Upper lobe of left lung (tissue), 6 donors: ENCODE data around the gene NFIX. TPM values are rescaled to one million over a fixed set of nuclear protein-coding genes. Genes with fewer than 3 reads are reported as not detected.
A peak's percentile ranks its signal among the peaks of the same experiment; 100 is the strongest.

Experiments
- ATAC-seq, 2 donors: fragments of 200-7000 bp; cut with Tn5 transposase; one replicate each; pipeline ENCODE4 v1.9.1; 2022; ENCODE audit warnings: mild to moderate bottlenecking in 2 of 2, moderate library complexity in 2 of 2; ENCODE audit not compliant: low FRiP score in 2 of 2
- DNase-seq, 2 donors: peaks; one replicate each; pipeline ENCODE4 v3.0.0-alpha.2; 2019 to 2020
- H3K27ac ChIP-seq, 4 donors: fragments of 200-600 bp; sonication (generic); one replicate each; pipeline ENCODE4 v1.5.1; 2016 to 2019
- H3K27me3 ChIP-seq, 4 donors: fragments of 200-600 bp; sonication (generic); one replicate each; pipeline ENCODE4 v1.5.1; 2017 to 2019
- H3K36me3 ChIP-seq, 4 donors: fragments of 200-600 bp; sonication (generic); one replicate each; pipeline ENCODE4 v1.5.1; 2016 to 2019
- H3K4me1 ChIP-seq, 4 donors: fragments of 200-600 bp; sonication (generic); one replicate each; pipeline ENCODE4 v1.5.1; 2018 to 2019
- H3K4me3 ChIP-seq, 4 donors: fragments of 200-600 bp; sonication (generic); one replicate each; pipeline ENCODE4 v1.5.1; 2017 to 2019; ENCODE audit warnings: mild to moderate bottlenecking in 2 of 4, moderate library complexity in 1 of 4
- H3K9me3 ChIP-seq, 4 donors: fragments of 200-600 bp; sonication (generic); one replicate each; pipeline ENCODE4 v1.5.1; 2018 to 2019
- CTCF ChIP-seq, 6 experiments: fragments of 450-650 bp in 4 of 6; fragments of 200-600 bp in 2 of 6; sonication (generic) in 2 of 6; IDR thresholded peaks; one replicate each; pipeline ENCODE4 v1.5.1; 2016 to 2019; ENCODE audit warnings: antibody characterized with exemption in 6 of 6
- EP300 ChIP-seq, 4 donors: sonication (generic); formaldehyde crosslinking; IDR thresholded peaks; one replicate each; pipeline ENCODE4 v1.5.1; 2017; ENCODE audit warnings: antibody characterized with exemption in 4 of 4, control low read depth in 2 of 4
- POLR2A ChIP-seq, 4 donors: fragments of 450-650 bp; IDR thresholded peaks; one replicate each; pipeline ENCODE4 v1.5.1; 2016 to 2017; ENCODE audit warnings: antibody characterized with exemption in 4 of 4, mild to moderate bottlenecking in 2 of 4
- POLR2AphosphoS5 ChIP-seq, 2 donors: sonication (generic); formaldehyde crosslinking; IDR thresholded peaks; one replicate each; pipeline ENCODE4 v1.5.1; 2017; ENCODE audit warnings: antibody characterized with exemption in 2 of 2
- WGBS, 2 donors: methylation state at CpG; one replicate each; pipeline ENCODE4 v1.1.5; 2017 to 2018; 5-methylcytosine and 5-hydroxymethylcytosine counted together
- total RNA-seq, 6 donors: library from RNA; depleted of rRNA in 4 of 6; stranded (reverse); fragments of >200 nt in 4 of 6; gene quantifications; one replicate each; pipeline versions ENCODE4 v1.1.0 to v1.2.1, GENCODE V29; 2016 to 2021
- donor health status: DM: no; HTN: no; CAD: no; lungs with moderate emphysema.
- donor health status: DM: no; HTN: yes; CAD: no; lungs with severe emphysema.

NFIX gene
- total RNA-seq, 6 donors from 2014 or later: 64.0 to 188 (median 107) TPM

DNA sequence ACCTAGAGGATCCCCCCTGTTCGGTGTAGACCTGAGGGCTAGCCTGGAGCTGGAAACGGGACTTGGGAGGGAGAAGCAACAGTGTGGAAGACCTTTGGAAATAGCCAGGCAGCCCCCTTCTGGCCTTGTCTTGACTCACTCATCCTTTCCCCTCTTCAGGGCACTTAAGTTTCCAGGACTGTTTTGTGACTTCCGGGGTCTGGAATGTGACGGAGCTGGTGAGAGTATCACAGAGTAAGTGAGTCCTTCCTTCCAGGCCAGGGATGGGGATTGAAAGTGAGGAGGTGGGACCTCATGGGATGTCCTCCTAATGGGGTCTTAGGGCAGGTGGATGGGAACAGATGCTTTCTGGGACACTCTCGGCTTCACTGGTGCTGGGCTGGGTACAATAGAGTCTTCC, 78.0 kb downstream of the NFIX start:
- ATAC-seq: no peak
- 77 to 79% methylated on average over 4 to 5 of the region's 5 CpGs for WGBS, 2 donors
- Histone ChIP-seq H3K27me3 (no peaks in the 10 kb centered on the region), H3K36me3 (peaks cover 0 to 43% (median 25%) of the 10 kb centered on the region in 4 donors), H3K9me3 (no peaks in the 10 kb centered on the region), H3K27ac (peak overlapping the region in 1 of 4 donors; percentile 19), H3K4me1 (peaks cover 14 to 43% (median 31%) of the 10 kb centered on the region in 4 donors), H3K4me3 (no peak overlapping the region)
- no peak for DNase-seq
- TF ChIP-seq POLR2AphosphoS5 (IDR thresholded peaks at IDR 0.05) (no peak), CTCF (IDR thresholded peaks at IDR 0.05) (no peak), EP300 (IDR thresholded peaks at IDR 0.05) (no peak)

GRCh38 chr19:13074378-13074777, 79.1 kb downstream of the NFIX start:
- peak overlapping the region in 2 of 4 donors; percentile 11 for H3K27ac ChIP-seq
- peaks cover 0 to 47% (median 25%) of the 10 kb centered on the region in 4 donors for H3K36me3 ChIP-seq
- no peak overlapping the region for H3K4me3 ChIP-seq
- no peaks in the 10 kb centered on the region for H3K9me3 ChIP-seq
- no peaks in the 10 kb centered on the region for H3K27me3 ChIP-seq
- TF ChIP-seq POLR2AphosphoS5 (IDR thresholded peaks at IDR 0.05) (no peak), POLR2A (IDR thresholded peaks at IDR 0.05) (no peak), CTCF (IDR thresholded peaks at IDR 0.05) (no peak), EP300 (IDR thresholded peaks at IDR 0.05) (no peak)
- ATAC-seq (peak in 1 of 2 donors; percentile 8), DNase-seq (no peak)
- WGBS, 2 donors: 76 to 81% methylated on average over 4 of the region's 4 CpGs
- peaks cover 23 to 47% (median 38%) of the 10 kb centered on the region in 4 donors for H3K4me1 ChIP-seq

- H3K27ac ChIP-seq: peak overlapping the region in 3 of 4 donors; percentile 26 to 85 (median 72)
- 63% methylated on average over 8 of the region's 8 CpGs; no CpG with 5 or more reads in 1 of the 2 donors for WGBS, 2 donors
These were observed 81.0 kb downstream of the NFIX start for GRCh38 chr19:13076320-13076719.

DNA sequence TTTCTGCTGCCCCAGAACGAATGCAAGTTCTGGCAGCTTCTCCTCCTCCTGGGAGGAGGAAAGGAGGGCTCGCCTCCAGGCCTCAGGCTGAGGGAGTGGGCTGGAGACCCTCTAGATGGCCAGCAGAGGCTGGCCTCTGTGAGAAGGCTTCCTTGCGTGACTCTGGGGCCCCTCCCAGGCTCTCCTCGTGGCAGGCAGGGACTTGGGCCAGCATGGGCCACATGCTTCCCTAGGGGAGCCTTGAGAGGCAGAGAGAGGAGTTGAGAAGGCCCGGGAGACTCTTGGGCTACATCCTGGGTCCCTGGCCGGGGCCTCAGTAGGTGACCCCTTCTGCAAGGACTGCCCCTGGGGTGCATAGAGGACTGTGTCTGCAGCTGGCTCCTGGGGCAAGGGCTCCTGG, 81.5 kb downstream of the NFIX start:
- TF ChIP-seq POLR2A (IDR thresholded peaks at IDR 0.05): no peak
- no peak for TF ChIP-seq EP300 (IDR thresholded peaks at IDR 0.05)
- TF ChIP-seq CTCF (IDR thresholded peaks at IDR 0.05): no peak
- TF ChIP-seq POLR2AphosphoS5 (IDR thresholded peaks at IDR 0.05): no peak
- peak overlapping the region in 3 of 4 donors; percentile 26 to 85 (median 72) for H3K27ac ChIP-seq
- H3K27me3 ChIP-seq: no peaks in the 10 kb centered on the region
- peaks cover 33 to 48% (median 42%) of the 10 kb centered on the region in 4 donors for H3K4me1 ChIP-seq
- no peak for DNase-seq
- H3K9me3 ChIP-seq: no peaks in the 10 kb centered on the region
- no peak for ATAC-seq
- no peak overlapping the region for H3K4me3 ChIP-seq
- WGBS, 2 donors: 58 to 82% methylated on average over 2 to 6 of the region's 6 CpGs
- peaks cover 0 to 62% (median 28%) of the 10 kb centered on the region in 4 donors for H3K36me3 ChIP-seq

More at GRCh38 chr19:13076320-13076719, 81.0 kb downstream of the NFIX start:
- Histone ChIP-seq H3K27me3 (no peaks in the 10 kb centered on the region), H3K9me3 (no peaks in the 10 kb centered on the region), H3K4me1 (peaks cover 29 to 44% (median 40%) of the 10 kb centered on the region in 4 donors), H3K4me3 (no peak overlapping the region), H3K36me3 (peaks cover 0 to 57% (median 28%) of the 10 kb centered on the region in 4 donors)
- DNase-seq (no peak), ATAC-seq (no peak)
- no peak for TF ChIP-seq CTCF (IDR thresholded peaks at IDR 0.05)
- no peak for TF ChIP-seq POLR2AphosphoS5 (IDR thresholded peaks at IDR 0.05)
- no peak for TF ChIP-seq EP300 (IDR thresholded peaks at IDR 0.05)
- TF ChIP-seq POLR2A (IDR thresholded peaks at IDR 0.05): no peak

DNA sequence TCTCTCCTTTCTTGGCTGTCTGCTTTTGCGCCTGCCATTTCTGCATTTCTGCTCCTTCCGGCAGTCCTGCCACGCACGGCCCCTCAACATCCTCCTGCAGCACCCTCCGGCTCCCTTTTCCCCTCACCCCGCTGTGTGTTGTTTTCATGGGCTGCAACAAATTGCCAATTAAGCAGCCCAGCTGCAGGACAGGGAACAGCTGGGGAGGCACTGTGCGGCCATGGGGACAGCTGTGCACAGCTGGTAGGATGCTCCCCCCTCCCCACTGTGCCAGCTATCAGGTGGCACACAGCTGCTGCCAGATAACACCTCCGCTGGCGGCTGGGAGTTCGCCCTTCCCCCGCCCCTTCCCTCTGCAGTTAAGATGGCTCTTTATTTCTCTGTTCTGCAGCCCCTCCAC, 82.0 kb downstream of the NFIX start:
- WGBS, 2 donors: 51 to 61% methylated on average over 11 of the region's 11 CpGs
- TF ChIP-seq EP300 (IDR thresholded peaks at IDR 0.05) (no peak), CTCF (IDR thresholded peaks at IDR 0.05) (no peak), POLR2AphosphoS5 (IDR thresholded peaks at IDR 0.05) (peak; percentile 37 to 46)
- H3K27me3 ChIP-seq: no peaks in the 10 kb centered on the region
- H3K4me3 ChIP-seq: no peak overlapping the region
- H3K36me3 ChIP-seq: peaks cover 0 to 65% (median 28%) of the 10 kb centered on the region in 4 donors
- H3K4me1 ChIP-seq: peaks cover 38 to 52% (median 43%) of the 10 kb centered on the region in 4 donors
- DNase-seq (no peak), ATAC-seq (no peak)
- H3K9me3 ChIP-seq: no peaks in the 10 kb centered on the region
- H3K27ac ChIP-seq: peak overlapping the region in 3 of 4 donors; percentile 63 to 85 (median 72)
